IPS-18a (cell line): Measurements from ENCODE around the gene PRPF39.

Source experiments
- H3K27ac ChIP-seq: one replicate; pipeline ENCODE4 v1.5.1; 2013; ENCODE audit warnings: low read length
- H3K27me3 ChIP-seq: one replicate; pipeline ENCODE4 v1.6.1; 2013; ENCODE audit warnings: mild to moderate bottlenecking, low read length; ENCODE audit not compliant: control insufficient read depth, insufficient read depth
- H3K36me3 ChIP-seq: one replicate; pipeline ENCODE4 v1.6.1; 2013; ENCODE audit warnings: low read depth, low read length; ENCODE audit not compliant: control insufficient read depth
- H3K4me1 ChIP-seq: one replicate; pipeline ENCODE4 v1.6.1; 2013; ENCODE audit warnings: low read depth, low read length; ENCODE audit not compliant: control insufficient read depth
- H3K4me3 ChIP-seq: one replicate; pipeline ENCODE4 v1.5.1; 2013; ENCODE audit warnings: low read length
- H3K9ac ChIP-seq: one replicate; pipeline ENCODE4 v1.6.1; 2013; ENCODE audit warnings: mild to moderate bottlenecking, low read length, moderate library complexity
- H3K9me3 ChIP-seq: one replicate; pipeline ENCODE4 v1.6.1; 2013; ENCODE audit warnings: low read depth, low read length; ENCODE audit not compliant: control insufficient read depth

PRPF39 gene

DNA sequence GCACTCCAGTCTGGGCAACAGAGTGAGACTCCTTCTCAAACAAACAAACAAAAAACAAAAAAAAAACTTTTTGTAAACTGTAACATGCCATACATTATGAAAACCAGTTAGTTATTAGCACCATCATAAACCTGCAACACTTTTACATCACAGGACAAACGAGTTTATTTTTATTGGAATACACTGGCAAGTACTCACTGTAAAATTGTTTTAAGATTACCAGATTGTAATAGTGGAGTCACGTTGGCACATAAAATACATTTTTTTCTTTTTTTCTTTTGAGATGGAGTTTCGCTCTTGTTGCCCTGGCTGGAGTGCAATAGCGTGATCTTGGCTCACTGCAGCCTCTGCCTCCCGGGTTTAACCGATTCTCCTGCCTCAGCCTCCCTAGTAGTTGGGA is 34.7 kb downstream of the PRPF39 start:
- Histone ChIP-seq H3K9me3 (no peaks in the 10 kb centered on the region), H3K4me3 (no peak overlapping the region), H3K9ac (no peak overlapping the region), H3K4me1 (no peaks in the 10 kb centered on the region), H3K27ac (no peak overlapping the region), H3K27me3 (no peaks in the 10 kb centered on the region), H3K36me3 (peaks cover 72% of the 10 kb centered on the region)

DNA sequence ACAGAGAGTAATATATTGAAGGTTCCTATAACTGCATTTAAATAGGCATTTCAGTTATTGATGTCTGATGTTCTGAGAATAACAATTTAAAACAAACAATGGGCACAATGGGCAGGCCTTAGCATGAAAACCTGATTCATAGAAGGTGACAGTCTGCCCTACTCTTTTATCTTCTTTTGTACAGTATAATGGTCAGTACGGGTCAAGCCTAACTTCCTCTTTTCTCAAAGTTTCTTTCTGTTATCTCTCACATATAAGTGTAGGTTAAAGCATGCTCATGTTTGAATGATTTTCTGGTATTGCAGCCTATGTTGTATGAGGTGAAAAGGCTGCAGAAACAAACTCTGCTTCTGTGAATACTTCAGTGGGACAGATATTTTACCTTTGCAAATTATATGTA is 36.2 kb downstream of the PRPF39 start:
- no peak overlapping the region for H3K4me3 ChIP-seq
- no peak overlapping the region for H3K9ac ChIP-seq
- no peaks in the 10 kb centered on the region for H3K9me3 ChIP-seq
- H3K27me3 ChIP-seq = no peaks in the 10 kb centered on the region
- no peak overlapping the region for H3K27ac ChIP-seq
- H3K36me3 ChIP-seq = peaks cover 64% of the 10 kb centered on the region
- H3K4me1 ChIP-seq = no peaks in the 10 kb centered on the region

DNA sequence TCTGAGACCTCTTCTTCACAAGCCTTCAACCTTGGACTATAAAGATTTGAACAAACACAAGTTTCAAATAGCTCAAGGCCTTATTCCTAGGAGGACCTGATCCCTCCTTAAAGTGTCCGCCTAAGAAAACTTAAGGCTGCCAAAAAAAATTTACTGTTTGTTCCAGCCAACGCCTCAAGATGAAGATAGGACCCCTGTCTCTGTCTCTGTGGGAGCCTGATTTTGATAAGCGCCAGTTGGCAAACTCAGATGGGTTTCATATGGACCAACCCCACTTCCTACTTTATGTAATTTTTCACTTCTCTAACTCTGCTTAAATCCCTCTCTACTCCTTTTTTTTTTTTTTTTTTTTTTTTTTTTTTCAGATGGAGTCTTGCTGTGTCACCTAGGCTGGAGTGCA is 39.4 kb downstream of the PRPF39 start:
- Histone ChIP-seq H3K9me3 (no peaks in the 10 kb centered on the region), H3K9ac (no peak overlapping the region), H3K36me3 (peaks cover 59% of the 10 kb centered on the region), H3K27ac (no peak overlapping the region), H3K4me1 (no peaks in the 10 kb centered on the region), H3K4me3 (no peak overlapping the region), H3K27me3 (no peaks in the 10 kb centered on the region)

DNA sequence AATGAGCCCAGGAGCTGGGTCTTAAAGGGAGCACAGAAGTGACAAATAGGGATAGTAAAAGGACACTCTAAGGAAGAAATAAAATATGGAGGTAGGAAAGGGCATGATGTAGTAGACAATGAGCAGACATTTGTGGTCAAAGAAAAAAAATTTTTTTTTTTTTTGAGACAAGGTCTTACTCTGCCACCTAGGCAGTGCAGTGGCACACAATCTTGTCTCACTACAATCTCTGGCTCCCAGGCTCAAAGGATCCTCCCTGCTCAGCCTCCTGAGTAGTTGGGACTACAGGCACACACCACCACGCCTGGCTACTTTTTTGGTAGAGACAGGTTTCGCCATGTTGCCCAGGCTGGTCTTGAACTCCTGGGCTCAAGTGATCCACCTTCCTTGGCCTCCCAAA is 41.8 kb downstream of the PRPF39 start:
- no peaks in the 10 kb centered on the region for H3K27me3 ChIP-seq
- H3K27ac ChIP-seq = no peak overlapping the region
- no peaks in the 10 kb centered on the region for H3K4me1 ChIP-seq
- H3K36me3 ChIP-seq = peaks cover 53% of the 10 kb centered on the region
- no peaks in the 10 kb centered on the region for H3K9me3 ChIP-seq
- no peak overlapping the region for H3K4me3 ChIP-seq
- H3K9ac ChIP-seq = no peak overlapping the region

DNA sequence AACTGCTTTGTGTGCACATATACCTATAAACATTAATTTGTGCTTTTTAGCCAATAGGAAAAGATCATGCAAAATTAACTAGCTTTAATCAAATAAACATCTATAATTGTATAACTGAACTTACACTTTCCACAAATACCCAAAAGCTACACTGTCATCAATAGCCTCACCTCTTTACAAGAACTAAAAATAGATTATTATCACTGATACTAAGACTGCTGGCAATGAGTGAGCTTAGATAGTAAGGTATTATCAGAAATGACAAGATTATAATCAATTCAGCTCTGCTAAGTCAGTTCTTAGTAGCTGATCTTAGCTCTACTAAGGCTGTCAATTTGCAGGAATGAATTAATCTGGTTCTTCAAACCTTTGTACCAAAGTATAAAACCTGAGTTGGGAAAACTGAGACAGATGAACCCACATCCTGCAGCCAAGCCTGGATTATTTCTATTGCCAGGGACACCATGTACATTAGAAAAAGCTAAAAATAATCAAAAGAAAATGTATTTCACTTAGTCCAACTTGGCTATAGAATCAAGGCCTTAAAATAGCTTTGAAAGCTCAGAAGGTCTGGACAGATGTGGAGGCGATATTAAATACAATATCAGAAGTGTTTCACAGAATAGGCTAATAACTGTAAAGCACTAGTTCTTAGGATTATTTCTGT is 45.2 kb downstream of the PRPF39 start:
- Histone ChIP-seq H3K27ac (no peak overlapping the region), H3K36me3 (peaks cover 36% of the 10 kb centered on the region), H3K27me3 (no peaks in the 10 kb centered on the region), H3K9ac (no peak overlapping the region), H3K9me3 (no peaks in the 10 kb centered on the region), H3K4me1 (peaks cover 3% of the 10 kb centered on the region), H3K4me3 (no peak overlapping the region)

DNA sequence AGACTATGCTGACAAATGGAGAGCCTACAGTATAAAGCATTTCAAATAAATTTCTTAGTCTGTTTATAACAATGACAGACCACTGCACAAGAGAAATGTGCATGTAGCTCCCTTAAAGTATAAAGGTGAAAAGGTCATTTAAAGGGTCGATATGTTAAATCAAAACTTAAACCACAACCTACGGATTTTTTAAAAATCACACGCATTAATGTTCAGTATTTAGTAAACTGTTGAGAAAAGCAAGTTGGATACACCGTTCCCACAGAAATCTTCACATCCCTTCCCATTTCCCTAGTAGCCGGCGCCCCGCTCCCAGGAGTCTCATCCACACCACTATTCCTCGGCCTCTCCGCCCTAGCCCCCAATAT is 49.8 kb downstream of the PRPF39 start:
- Histone ChIP-seq H3K9ac (peak overlapping the region; percentile 89), H3K27ac (peak overlapping the region; percentile 88), H3K4me3 (peak overlapping the region; percentile 85), H3K27me3 (no peaks in the 10 kb centered on the region), H3K9me3 (no peaks in the 10 kb centered on the region), H3K4me1 (peaks cover 19% of the 10 kb centered on the region), H3K36me3 (peaks cover 10% of the 10 kb centered on the region)

DNA sequence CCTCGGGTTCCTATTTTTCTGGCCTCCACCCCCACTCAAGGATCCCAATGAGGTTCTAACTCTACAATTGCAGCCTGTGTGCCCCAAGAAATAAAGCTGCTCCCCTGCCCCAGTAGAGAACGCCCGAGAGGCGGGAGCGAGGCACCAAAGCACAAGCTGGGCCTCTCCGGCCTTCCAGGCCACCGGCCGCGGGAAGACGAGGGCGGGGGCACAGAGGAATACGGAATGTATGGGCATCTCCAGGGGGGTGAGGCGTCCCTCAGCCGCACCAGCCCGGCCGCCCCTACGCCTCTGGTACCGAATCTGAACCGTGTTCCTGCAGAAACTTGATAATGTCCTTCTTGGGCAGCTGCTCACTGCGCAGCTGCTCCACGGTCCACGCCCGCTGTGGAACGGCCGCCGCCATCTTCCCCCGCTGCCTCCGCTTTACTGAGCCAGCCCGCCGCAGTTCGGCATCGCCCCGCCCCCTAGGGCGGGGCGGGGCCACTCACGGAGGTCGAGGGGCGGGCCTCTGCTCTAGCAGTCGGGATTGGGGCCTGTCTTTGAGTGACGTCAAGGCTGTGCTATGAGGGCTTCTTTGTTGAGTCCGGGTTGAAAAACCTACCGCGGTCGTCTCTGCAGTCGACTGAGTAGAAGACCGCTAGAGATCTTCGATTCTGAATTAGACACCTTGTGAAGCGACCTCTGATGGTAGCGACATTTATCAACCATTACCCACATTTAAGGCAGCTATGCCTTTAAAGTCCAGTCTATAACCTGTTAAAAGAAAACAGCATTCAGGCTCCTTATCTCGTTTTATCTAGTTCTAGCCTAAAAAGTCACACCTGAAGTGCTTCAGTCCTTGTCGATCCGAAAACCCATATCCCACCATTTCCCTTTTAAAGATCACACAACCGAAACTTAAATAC is 50.4 kb downstream of the PRPF39 start, which contains the start of gene FKBP3:
Gene FKBP3, minus strand, starts transcription at position 431 of the 908 bp plus-strand sequence. Its CDS starts 25 bp downstream, at position 406.
- peaks cover 19% of the 10 kb centered on the region for H3K4me1 ChIP-seq
- peaks cover 7% of the 10 kb centered on the region for H3K36me3 ChIP-seq
- H3K9me3 ChIP-seq = no peaks in the 10 kb centered on the region
- H3K9ac ChIP-seq = peak within 1 kb of the TSS; percentile 89
- peak within 1 kb of the TSS; percentile 85 for H3K4me3 ChIP-seq
- H3K27ac ChIP-seq = peak within 1 kb of the TSS; percentile 88
- no peaks in the 10 kb centered on the region for H3K27me3 ChIP-seq

DNA sequence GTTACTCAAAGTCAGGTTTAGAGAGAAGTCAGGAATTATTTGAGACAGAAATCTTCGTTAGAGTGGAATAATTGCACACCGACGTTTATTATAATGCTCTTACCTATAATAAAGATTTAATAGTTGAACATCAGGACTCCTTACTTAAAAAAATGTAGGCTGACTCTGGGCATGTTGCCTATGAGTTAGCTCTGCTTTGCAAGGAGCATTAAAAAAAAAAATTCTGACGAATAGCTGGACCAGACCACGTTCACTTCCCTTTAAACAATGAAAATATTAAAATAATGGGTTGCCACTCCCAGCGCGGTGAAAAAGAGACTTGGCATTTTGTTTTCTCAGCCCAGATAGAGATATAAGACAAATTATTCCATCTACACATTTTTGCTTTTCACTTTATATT is 51.2 kb downstream of the PRPF39 start:
- peak overlapping the region; percentile 89 for H3K9ac ChIP-seq
- peaks cover 19% of the 10 kb centered on the region for H3K4me1 ChIP-seq
- H3K4me3 ChIP-seq = peak overlapping the region; percentile 85
- peaks cover 3% of the 10 kb centered on the region for H3K36me3 ChIP-seq
- H3K27ac ChIP-seq = peak overlapping the region; percentile 84
- H3K9me3 ChIP-seq = no peaks in the 10 kb centered on the region
- no peaks in the 10 kb centered on the region for H3K27me3 ChIP-seq

DNA sequence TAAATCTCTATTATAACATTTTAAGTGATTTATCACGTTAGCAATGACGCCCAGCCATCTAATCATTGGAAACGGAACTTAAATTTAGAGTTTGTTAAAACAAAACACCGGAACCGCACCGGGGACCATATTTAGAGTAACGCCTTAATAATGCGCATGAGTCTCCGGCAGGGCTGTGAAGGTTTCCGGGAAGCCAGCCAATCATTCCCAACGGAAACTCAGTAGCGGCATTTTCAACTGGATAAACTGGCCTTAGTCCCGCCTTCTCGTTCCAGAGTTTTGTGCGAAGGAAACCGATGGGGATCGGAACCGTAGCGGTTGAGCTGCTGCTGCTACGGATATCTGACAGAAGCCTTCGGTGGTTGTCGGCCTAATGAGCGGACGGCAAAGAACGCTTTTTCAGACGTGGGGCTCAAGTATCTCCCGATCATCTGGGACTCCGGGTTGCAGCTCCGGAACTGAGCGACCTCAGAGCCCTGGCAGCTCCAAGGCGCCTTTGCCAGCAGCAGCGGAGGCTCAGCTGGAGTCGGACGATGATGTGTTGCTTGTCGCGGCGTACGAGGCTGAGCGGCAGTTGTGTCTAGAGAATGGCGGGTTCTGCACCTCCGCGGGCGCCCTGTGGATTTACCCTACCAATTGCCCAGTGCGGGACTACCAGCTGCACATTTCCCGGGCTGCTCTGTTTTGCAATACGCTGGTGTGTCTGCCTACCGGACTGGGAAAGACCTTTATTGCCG is 51.9 kb downstream of the PRPF39 start, which contains the start of gene FANCM:
Gene FANCM, plus strand, starts transcription at position 272 of the 737 bp plus-strand sequence. Its CDS starts 102 bp downstream, at position 374.
- peaks cover 19% of the 10 kb centered on the region for H3K4me1 ChIP-seq

DNA sequence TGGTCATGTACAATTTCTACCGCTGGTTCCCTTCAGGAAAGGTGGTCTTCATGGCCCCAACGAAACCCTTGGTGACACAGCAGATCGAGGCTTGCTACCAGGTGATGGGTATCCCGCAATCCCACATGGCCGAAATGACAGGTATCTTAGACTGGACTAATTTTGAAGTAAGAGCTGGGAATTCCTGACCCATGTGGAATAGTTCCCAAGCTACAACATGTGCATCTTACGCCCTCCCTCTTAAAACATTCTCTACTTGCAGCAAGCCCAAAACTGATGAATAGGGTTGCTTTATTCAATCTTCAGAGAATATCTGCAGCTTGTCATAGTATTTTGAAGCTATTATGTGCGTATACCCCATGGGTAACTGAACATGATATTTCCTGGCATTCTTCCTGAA is 52.5 kb downstream of the PRPF39 start:
- Histone ChIP-seq H3K4me1 (peaks cover 19% of the 10 kb centered on the region), H3K4me3 (peak overlapping the region; percentile 85), H3K9me3 (no peaks in the 10 kb centered on the region), H3K27ac (no peak overlapping the region), H3K36me3 (peaks cover 3% of the 10 kb centered on the region), H3K27me3 (no peaks in the 10 kb centered on the region), H3K9ac (peak overlapping the region; percentile 77)

More for the DNA sequence above, 51.9 kb downstream of the PRPF39 start, which contains the start of gene FANCM:
- H3K4me3 ChIP-seq = peak within 1 kb of the TSS; percentile 85
- H3K9ac ChIP-seq = peak within 1 kb of the TSS; percentile 89
- peaks cover 3% of the 10 kb centered on the region for H3K36me3 ChIP-seq
- H3K27ac ChIP-seq = peak within 1 kb of the TSS; percentile 84
- no peaks in the 10 kb centered on the region for H3K9me3 ChIP-seq
- H3K27me3 ChIP-seq = no peaks in the 10 kb centered on the region

DNA sequence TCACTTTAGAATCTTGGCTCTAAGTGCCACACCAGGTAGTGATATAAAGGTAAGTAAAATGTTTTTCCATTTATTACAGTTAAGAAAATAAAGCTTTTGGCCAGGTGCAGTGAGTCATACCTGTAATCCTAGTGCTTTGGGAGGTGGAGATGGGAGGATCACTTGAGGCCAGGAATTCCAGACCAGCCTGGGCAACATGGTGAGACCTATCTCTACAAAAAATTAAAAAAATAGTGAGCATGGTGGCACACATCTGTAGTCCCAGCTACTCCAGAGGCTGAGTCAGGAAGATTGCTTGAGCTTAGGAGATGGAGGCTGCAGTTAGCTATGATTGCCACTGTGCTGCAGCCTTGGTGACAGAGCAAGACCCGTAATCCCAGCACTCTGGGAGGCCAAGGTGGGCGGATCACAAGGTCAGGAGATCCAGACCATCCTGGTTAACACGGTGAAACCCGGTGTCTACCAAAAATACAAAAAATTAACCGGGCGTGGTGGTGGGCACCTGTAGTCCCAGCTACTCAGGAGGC is 56.8 kb downstream of the PRPF39 start:
- Histone ChIP-seq H3K9me3 (no peaks in the 10 kb centered on the region), H3K36me3 (peaks cover 3% of the 10 kb centered on the region), H3K27ac (no peak overlapping the region), H3K27me3 (no peaks in the 10 kb centered on the region), H3K4me3 (no peak overlapping the region), H3K9ac (no peak overlapping the region), H3K4me1 (peaks cover 15% of the 10 kb centered on the region)
